ENCODE results near the gene HAPLN3.

The HAPLN3 gene

GRCh38 chr15:88860212-88860611, 35.1 kb downstream of the HAPLN3 start:
- no peak for DNase-seq (ENCODE audit: low read depth)

- no peak for DNase-seq (ENCODE audit: low read depth)
These were observed 35.8 kb downstream of the HAPLN3 start for GRCh38 chr15:88859550-88859949.

- DNase-seq (ENCODE audit: low read depth) = no peak
These were observed 36.4 kb downstream of the HAPLN3 start for GRCh38 chr15:88858934-88859333.

- no peak for DNase-seq (ENCODE audit: low read depth)
These were observed 42.9 kb downstream of the HAPLN3 start for GRCh38 chr15:88852476-88852875.

GRCh38 chr15:88849376-88850072, 45.8 kb downstream of the HAPLN3 start:
- no peak for DNase-seq (ENCODE audit: low read depth)

GRCh38 chr15:88848203-88848602, 47.1 kb downstream of the HAPLN3 start:
- no peak for DNase-seq (ENCODE audit: low read depth)

GRCh38 chr15:88847144-88847543, 48.2 kb downstream of the HAPLN3 start:
- DNase-seq (ENCODE audit: low read depth) = no peak

GRCh38 chr15:88845616-88846015, 49.7 kb downstream of the HAPLN3 start:
- no peak for DNase-seq (ENCODE audit: low read depth)

- no peak for DNase-seq (ENCODE audit: low read depth)
These were observed 50.5 kb downstream of the HAPLN3 start for GRCh38 chr15:88844749-88845386.

GRCh38 chr15:88843334-88843733, 52.0 kb downstream of the HAPLN3 start:
- DNase-seq (ENCODE audit: low read depth) = no peak

- DNase-seq (ENCODE audit: low read depth) = no peak
These were observed 53.2 kb downstream of the HAPLN3 start for GRCh38 chr15:88842156-88842555.

GRCh38 chr15:88841236-88841635, 54.1 kb downstream of the HAPLN3 start:
- no peak for DNase-seq (ENCODE audit: low read depth)

GRCh38 chr15:88839961-88840360, 55.4 kb downstream of the HAPLN3 start:
- DNase-seq (ENCODE audit: low read depth) = no peak

- no peak for DNase-seq (ENCODE audit: low read depth)
These were observed 56.2 kb downstream of the HAPLN3 start for GRCh38 chr15:88839146-88839545.

GRCh38 chr15:88838667-88839066, 56.7 kb downstream of the HAPLN3 start:
- DNase-seq (ENCODE audit: low read depth) = no peak

- no peak for DNase-seq (ENCODE audit: low read depth)
These were observed 59.7 kb downstream of the HAPLN3 start for GRCh38 chr15:88835646-88836045.

- DNase-seq (ENCODE audit: low read depth) = no peak
These were observed 60.2 kb downstream of the HAPLN3 start for GRCh38 chr15:88835119-88835518.

GRCh38 chr15:88834211-88834812, 61.0 kb downstream of the HAPLN3 start:
- no peak for DNase-seq (ENCODE audit: low read depth)

- DNase-seq (ENCODE audit: low read depth) = no peak
These were observed 61.6 kb downstream of the HAPLN3 start for GRCh38 chr15:88833731-88834100.

GRCh38 chr15:88832820-88833730, 62.3 kb downstream of the HAPLN3 start:
- DNase-seq (ENCODE audit: low read depth) = no peak

GRCh38 chr15:88830016-88830415, 65.3 kb downstream of the HAPLN3 start:
- no peak for DNase-seq (ENCODE audit: low read depth)

- DNase-seq (ENCODE audit: low read depth) = no peak
These were observed 66.6 kb downstream of the HAPLN3 start for GRCh38 chr15:88828791-88829190.

Measured in activated T-helper 1 cell treated with Interleukin-2 at 50 U/mL for 16 hours (primary cell).